ENCODE data around the gene TMEM243. TPM values are rescaled to one million over a fixed set of nuclear protein-coding genes. Genes with fewer than 3 reads are reported as not detected.

Gene TMEM243
- total and polyA plus RNA-seq, 2 of the 13 experiments (the other 11 are each of a cell fraction or from before 2014, with no cell fraction given): 25.1 to 31.2 TPM

- TF ChIP-seq ZNF784 (CRISPR knock-in tag; IDR thresholded peaks at IDR 0.05; ENCODE audit: borderline replicate concordance) (peak; percentile 56; the same call in 1 of the 2 replicates), ZNF713 (CRISPR knock-in tag; IDR thresholded peaks at IDR 0.05) (no peak), ZFY (CRISPR knock-in tag; IDR thresholded peaks at IDR 0.05) (peak; percentile 87), GPBP1L1 (CRISPR knock-in tag; IDR thresholded peaks at IDR 0.05) (no peak), EHMT2 (IDR thresholded peaks at IDR 0.05; ENCODE audit: borderline replicate concordance, low read depth, low read length) (no peak), CENPX (CRISPR knock-in tag; IDR thresholded peaks at IDR 0.05) (no peak), ATM (IDR thresholded peaks at IDR 0.05; ENCODE audit: borderline replicate concordance) (no peak), SRF (IDR thresholded peaks at IDR 0.05; ENCODE audit: low read depth, low read length) (no peak), SMAD9 (CRISPR knock-in tag; IDR thresholded peaks at IDR 0.05) (0 out of 2 replicates have a peak, but pooled peaks have one; percentile 3), MAFF (IDR thresholded peaks at IDR 0.05; ENCODE audit: low read depth, low read length) (no peak), KDM5B (CRISPR knock-in tag; IDR thresholded peaks at IDR 0.05; ENCODE audit: borderline replicate concordance) (peak; percentile 77), ZNF280D (CRISPR knock-in tag; IDR thresholded peaks at IDR 0.05) (0 out of 2 replicates have a peak, but pooled peaks have one; percentile 23), ZNF75D (CRISPR knock-in tag; IDR thresholded peaks at IDR 0.05; ENCODE audit: borderline replicate concordance) (no peak), ZNF891 (CRISPR knock-in tag; IDR thresholded peaks at IDR 0.05) (peak; percentile 74; the same call in 1 of the 2 replicates), CREM (IDR thresholded peaks at IDR 0.05) (peak; percentile 89), CREM (CRISPR knock-in tag; IDR thresholded peaks at IDR 0.05) (peak; percentile 57; the same call in 1 of the 2 replicates), ZFP90 (CRISPR knock-in tag; IDR thresholded peaks at IDR 0.05; ENCODE audit: borderline replicate concordance) (peak; percentile 83), REXO4 (CRISPR knock-in tag; IDR thresholded peaks at IDR 0.05; ENCODE audit: borderline replicate concordance) (no peak), HCFC1 (IDR thresholded peaks at IDR 0.05; ENCODE audit: low read depth, low read length) (no peak), YY1 (IDR thresholded peaks at IDR 0.05; ENCODE audit: insufficient read depth, insufficient replicate concordance, low read depth, low read length) (peak; percentile 95), ATF2 (CRISPR knock-in tag; IDR thresholded peaks at IDR 0.05) (0 out of 2 replicates have a peak, but pooled peaks have one; percentile 56), ZNF101 (CRISPR knock-in tag; IDR thresholded peaks at IDR 0.05; ENCODE audit: borderline replicate concordance, low read depth) (peak; percentile 28; the same call in 1 of the 2 replicates), ZNF768 (CRISPR knock-in tag; IDR thresholded peaks at IDR 0.05) (peak; percentile 36; the same call in 1 of the 2 replicates), ZNF879 (CRISPR knock-in tag; IDR thresholded peaks at IDR 0.05) (peak; percentile 93)
Observed at GRCh38 chr7:87152112-87152896, 67.2 kb downstream of the TMEM243 start, which contains the start of gene DMTF1 (continued).
